NCI-H69 (cell line): Measurements from ENCODE around the gene RASA4B.

ENCODE experiments used
- DNase-seq: peaks from one replicate; lab custom pipeline; 2025; lab: John Stamatoyannopoulos, UW

RASA4B gene

GRCh38 chr7:102453319-102453718 lies 64.3 kb downstream of the RASA4B start:
- no peak for DNase-seq

DNA sequence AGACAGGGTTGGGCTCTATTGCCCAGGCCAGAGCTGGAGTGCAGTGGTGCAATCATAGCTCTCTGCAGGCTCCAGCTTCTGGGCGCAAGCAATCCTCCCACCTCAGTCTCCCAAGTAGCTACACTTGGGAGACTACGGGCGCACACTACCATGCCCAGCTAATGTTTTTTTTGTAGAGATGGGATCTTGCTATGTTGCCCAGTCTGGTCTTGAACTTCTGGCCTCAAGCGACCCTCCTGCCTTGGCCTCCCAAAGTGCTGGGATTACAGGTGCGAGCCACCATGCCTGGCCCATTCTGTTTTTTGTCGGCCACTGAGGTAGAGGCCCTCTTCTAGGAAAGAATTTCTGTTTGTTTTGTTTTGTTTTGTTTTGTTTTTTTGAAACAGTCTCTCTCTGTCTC lies 65.1 kb downstream of the RASA4B start:
- no peak for DNase-seq

GRCh38 chr7:102451371-102452054 lies 66.1 kb downstream of the RASA4B start:
- peak; percentile 86 for DNase-seq

- DNase-seq = peak; percentile 59
Observed at GRCh38 chr7:102450242-102450641, 67.3 kb downstream of the RASA4B start.

- no peak for DNase-seq
Observed at GRCh38 chr7:102449136-102449535, 68.4 kb downstream of the RASA4B start.

- DNase-seq = no peak
Observed at GRCh38 chr7:102447311-102447710, 70.3 kb downstream of the RASA4B start.

GRCh38 chr7:102446387-102447156 lies 71.0 kb downstream of the RASA4B start:
- DNase-seq = no peak

DNA sequence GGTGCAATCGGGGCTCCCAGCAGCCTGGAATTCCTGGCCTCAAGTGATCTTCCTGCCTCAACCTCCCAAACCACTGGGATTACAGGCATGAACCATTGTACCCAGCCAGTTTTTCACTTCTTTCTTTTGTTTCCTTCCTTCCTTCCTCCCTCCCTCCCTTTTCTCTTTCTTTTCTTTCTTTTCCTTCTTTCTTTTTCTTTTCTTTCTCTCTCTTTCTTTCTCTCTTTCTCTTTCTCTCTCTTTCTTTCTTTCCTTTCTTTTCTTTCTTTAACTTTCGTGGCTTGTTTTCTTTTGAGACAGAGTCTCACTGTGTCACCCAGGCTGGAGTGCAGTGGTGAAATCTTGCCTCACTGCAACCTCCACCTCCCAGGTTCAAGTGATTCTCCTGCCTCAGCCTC lies 71.9 kb downstream of the RASA4B start:
- DNase-seq = no peak

DNA sequence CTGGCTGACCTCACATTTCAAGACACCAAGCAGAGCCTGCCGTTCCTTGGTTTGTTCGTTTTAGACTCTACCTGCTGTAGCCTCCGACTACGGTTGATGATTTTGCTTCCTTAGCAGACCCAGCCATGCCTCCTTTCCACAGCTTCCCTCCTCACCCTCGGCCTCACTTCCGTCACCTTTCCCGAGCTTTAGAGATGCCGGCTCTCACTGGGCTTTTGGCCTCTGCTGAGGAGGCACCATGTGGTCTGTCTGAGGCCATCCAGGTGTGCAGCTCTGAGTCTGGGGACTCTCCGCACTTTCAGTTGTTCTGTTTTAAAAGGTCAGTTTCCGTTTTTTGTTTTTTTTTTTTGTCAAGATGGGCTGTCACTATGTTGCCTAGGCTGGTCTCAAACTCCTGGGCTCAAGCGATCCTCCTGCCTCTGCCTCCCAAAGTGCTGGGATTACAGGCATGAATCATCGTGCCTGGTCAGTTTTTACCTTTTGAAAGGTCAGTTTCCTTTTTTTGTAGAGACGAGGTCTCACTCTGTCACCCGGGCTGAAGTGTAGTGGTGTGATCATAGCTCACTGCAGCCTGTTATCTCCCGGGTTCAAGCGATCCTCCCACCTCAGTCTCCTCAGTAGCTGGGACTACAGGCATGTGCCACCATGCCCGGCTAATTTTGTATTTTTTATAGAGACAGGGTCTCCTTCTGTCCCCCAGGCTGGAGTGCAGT lies 72.5 kb downstream of the RASA4B start:
- no peak for DNase-seq

- DNase-seq = no peak
Observed at GRCh38 chr7:102439963-102440795, 77.4 kb downstream of the RASA4B start.

- no peak for DNase-seq
Observed at GRCh38 chr7:102436118-102436517, 81.5 kb downstream of the RASA4B start.

DNA sequence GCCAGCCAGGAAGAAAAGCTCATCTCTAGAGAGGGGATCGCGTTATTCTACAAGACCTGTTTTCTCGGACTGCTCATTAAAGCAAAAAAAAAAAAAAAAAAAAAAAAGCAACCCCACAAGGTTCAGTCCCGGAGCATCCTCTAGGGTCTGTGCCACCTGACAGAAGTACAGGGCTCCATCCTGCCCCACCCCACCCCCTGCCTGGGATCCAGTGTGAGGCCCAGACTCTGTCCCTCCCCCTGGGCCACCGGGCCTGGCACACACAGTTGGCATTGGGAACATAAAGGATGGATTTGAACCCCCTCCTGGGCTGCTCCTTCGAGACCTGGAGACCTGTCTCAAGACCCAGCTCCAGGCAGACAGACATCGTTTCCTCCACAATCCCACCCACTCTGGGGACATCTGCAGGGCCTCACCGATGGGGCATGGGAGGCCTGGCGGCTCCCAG lies 83.5 kb downstream of the RASA4B start:
- DNase-seq = peak; percentile 66

- DNase-seq = peak; percentile 95
Observed at GRCh38 chr7:102433219-102434038, 84.1 kb downstream of the RASA4B start, which contains the start of gene ORAI2. ORAI2 (plus strand) TSS chr7:102433575; CDS start chr7:102438957, 5,382 bp downstream.
